Gastrocnemius medialis (tissue), 4 donors: ENCODE data around the gene ZNF521. TPM values are rescaled to one million over a fixed set of nuclear protein-coding genes. Genes with fewer than 3 reads are reported as not detected.

ENCODE experiments used
- ATAC-seq, 2 donors: fragments of 150-250 bp; one replicate each; pipeline ENCODE4 v1.9.1; 2016
- DNase-seq, 2 donors: peaks; one replicate each; pipeline ENCODE4 v3.0.0-alpha.2; 2019
- H3K27ac ChIP-seq, 4 donors: fragments of 200-600 bp; sonication (generic); 1 replicate in 1 of 4; 2 replicates in 3 of 4; pipeline ENCODE4 v1.5.1; 2016 to 2018; ENCODE audit warnings: mild to moderate bottlenecking in 2 of 4, moderate library complexity in 1 of 4
- H3K27me3 ChIP-seq, 3 donors: fragments of 200-600 bp; sonication (generic) in 2 of 3; 1 replicate in 1 of 3; 2 replicates in 2 of 3; pipeline versions ENCODE4 v1.5.1 to v1.6.0; 2016 to 2019; ENCODE audit warnings: mild to moderate bottlenecking in 1 of 3, moderate library complexity in 1 of 3
- H3K36me3 ChIP-seq, 2 donors: fragments of 200-600 bp; sonication (generic) in 1 of 2; one replicate each; pipeline ENCODE4 v1.5.1; 2017 to 2018
- H3K4me1 ChIP-seq, 2 donors: fragments of 200-600 bp; sonication (generic) in 1 of 2; one replicate each; pipeline ENCODE4 v1.5.1; 2016 to 2017; ENCODE audit warnings: mild to moderate bottlenecking in 2 of 2
- H3K4me3 ChIP-seq, 4 donors: fragments of 200-600 bp; sonication (generic) in 3 of 4; 1 replicate in 1 of 4; 2 replicates in 3 of 4; pipeline ENCODE4 v1.5.1; 2016 to 2019; ENCODE audit warnings: mild to moderate bottlenecking in 2 of 4
- H3K9me3 ChIP-seq, 3 donors: fragments of 200-600 bp; sonication (generic) in 2 of 3; 1 replicate in 1 of 3; 2 replicates in 2 of 3; pipeline ENCODE4 v1.5.1; 2016 to 2019
- CTCF ChIP-seq, 5 experiments: fragments of 450-650 bp in 3 of 5; fragments of 200-600 bp in 2 of 5; sonication (generic) in 2 of 5; IDR thresholded peaks in 4 of 5; conservative IDR thresholded peaks in 1 of 5; 1 replicate in 4 of 5; 2 replicates in 1 of 5; pipeline ENCODE4 v1.5.1; 2016 to 2019; ENCODE audit warnings: antibody characterized with exemption in 5 of 5, mild to moderate bottlenecking in 3 of 5, moderate library complexity in 3 of 5
- POLR2A ChIP-seq, 2 donors: fragments of 450-650 bp; IDR thresholded peaks; one replicate each; pipeline ENCODE4 v1.6.1; 2017; ENCODE audit warnings: antibody characterized with exemption in 2 of 2, mild to moderate bottlenecking in 2 of 2, moderate library complexity in 2 of 2
- in situ Hi-C, 4 donors: fragments of 200-750 bp; cut with MboI; loops; one replicate each; pipeline versions ENCODE4 v1.15.0 to v1.8.0; 2017; ENCODE audit warnings: low sequenced_read_pairs in 4 of 4
- intact Hi-C: fragments of 100-400 bp; cut with DNase I; formaldehyde crosslinking; loops from one replicate; pipeline ENCODE4 v1.15.1; 2023; ENCODE audit warnings: low total_unique reads
- total RNA-seq, 4 donors: library from RNA; depleted of rRNA; stranded (reverse); fragments of >200 nt; gene quantifications; one replicate each; pipeline versions ENCODE4 v1.1.0 to v1.2.3, GENCODE V29; 2016

ZNF521 gene
- total RNA-seq, 4 donors from 2014 or later: 3.5 to 15.6 (median 4.7) TPM

- ATAC-seq: no peak
- TF ChIP-seq CTCF (IDR thresholded peaks at IDR 0.05 in 4 of 5, conservative IDR thresholded peaks at IDR 0.05 in 1 of 5) (no peak), POLR2A (IDR thresholded peaks at IDR 0.05) (no peak)
- H3K9me3 ChIP-seq: no peaks in the 10 kb centered on the region
- H3K27me3 ChIP-seq: no peaks in the 10 kb centered on the region
- H3K4me3 ChIP-seq: no peak overlapping the region
- in situ Hi-C loops: no loop called here
- no peak for DNase-seq
- no peak overlapping the region for H3K27ac ChIP-seq
- peaks cover 0 to 6% of the 10 kb centered on the region in 2 donors for H3K36me3 ChIP-seq
- intact Hi-C loops: no loop called here
- H3K4me1 ChIP-seq: peaks cover 20 to 23% of the 10 kb centered on the region in 2 donors
Observed at GRCh38 chr18:25322806-25323205, 29.2 kb downstream of the ZNF521 start.

DNA sequence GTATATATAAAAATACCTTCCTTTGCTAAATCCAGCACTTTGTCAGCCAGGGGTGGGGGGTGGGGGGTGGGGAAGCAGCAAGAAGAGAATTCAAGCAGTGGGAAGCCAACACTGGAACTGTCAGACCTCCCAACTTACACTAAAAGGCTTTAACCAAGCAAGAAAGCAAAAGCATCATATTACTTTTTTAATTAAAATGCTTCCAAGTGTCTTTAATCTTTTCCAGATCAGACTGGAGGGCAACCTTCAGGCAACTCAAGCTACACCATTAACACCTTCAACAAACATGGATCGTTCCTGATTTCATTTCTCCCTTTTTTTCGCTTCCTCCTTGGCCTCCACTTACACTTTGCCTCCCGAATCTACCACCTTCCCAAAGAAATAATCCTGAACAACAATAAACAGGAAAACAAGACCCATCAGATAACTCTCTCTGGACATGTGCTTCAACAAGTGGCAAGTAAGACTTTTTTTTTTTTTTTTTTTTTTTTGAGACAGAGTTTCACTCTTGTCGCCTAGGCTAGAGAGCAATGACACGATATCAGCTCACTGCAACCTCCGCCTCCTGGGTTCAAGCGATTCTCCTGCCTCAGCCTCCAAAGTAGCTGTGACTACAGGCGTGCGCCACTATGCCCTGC is 35.5 kb downstream of the ZNF521 start:
- intact Hi-C loops (no loop called here), in situ Hi-C loops (no loop called here)
- H3K36me3 ChIP-seq: peaks cover 0 to 6% of the 10 kb centered on the region in 2 donors
- H3K9me3 ChIP-seq: no peaks in the 10 kb centered on the region
- DNase-seq (no peak), ATAC-seq (no peak)
- no peaks in the 10 kb centered on the region for H3K4me1 ChIP-seq
- H3K27me3 ChIP-seq: no peaks in the 10 kb centered on the region
- H3K4me3 ChIP-seq: no peak overlapping the region
- no peak overlapping the region for H3K27ac ChIP-seq
- TF ChIP-seq CTCF (IDR thresholded peaks at IDR 0.05 in 4 of 5, conservative IDR thresholded peaks at IDR 0.05 in 1 of 5): no peak
- no peak for TF ChIP-seq POLR2A (IDR thresholded peaks at IDR 0.05)

GRCh38 chr18:25314838-25315190 is 37.2 kb downstream of the ZNF521 start:
- no peak overlapping the region for H3K27ac ChIP-seq
- TF ChIP-seq CTCF (IDR thresholded peaks at IDR 0.05 in 4 of 5, conservative IDR thresholded peaks at IDR 0.05 in 1 of 5): no peak
- TF ChIP-seq POLR2A (IDR thresholded peaks at IDR 0.05): no peak
- no peaks in the 10 kb centered on the region for H3K4me1 ChIP-seq
- no peaks in the 10 kb centered on the region for H3K27me3 ChIP-seq
- H3K36me3 ChIP-seq: no peaks in the 10 kb centered on the region
- no peak overlapping the region for H3K4me3 ChIP-seq
- intact Hi-C loops (no loop called here), in situ Hi-C loops (no loop called here)
- H3K9me3 ChIP-seq: no peaks in the 10 kb centered on the region
- ATAC-seq: no peak
- no peak for DNase-seq

- Histone ChIP-seq H3K27ac (no peak overlapping the region), H3K27me3 (no peaks in the 10 kb centered on the region), H3K4me3 (no peak overlapping the region), H3K4me1 (no peaks in the 10 kb centered on the region), H3K36me3 (no peaks in the 10 kb centered on the region), H3K9me3 (no peaks in the 10 kb centered on the region)
- no peak for DNase-seq
- TF ChIP-seq POLR2A (IDR thresholded peaks at IDR 0.05) (no peak), CTCF (IDR thresholded peaks at IDR 0.05 in 4 of 5, conservative IDR thresholded peaks at IDR 0.05 in 1 of 5) (no peak)
- ATAC-seq: no peak
- in situ Hi-C loops (no loop called here), intact Hi-C loops (no loop called here)
Observed at GRCh38 chr18:25314151-25314837, 37.7 kb downstream of the ZNF521 start.
